HepG2 (cell line): ENCODE measurements around the gene TXNL4A. TPM values are rescaled to one million over a fixed set of nuclear protein-coding genes. Genes with fewer than 3 reads are reported as not detected.

Experiments
- AGO1 ChIP-seq: fragments of 200-400 bp; formaldehyde crosslinking; IDR thresholded peaks from 2 replicates; pipeline ENCODE4 v1.6.1; 2017; ENCODE audit warnings: mild to moderate bottlenecking, low read depth, low read length, moderate library complexity; ENCODE audit not compliant: poor library complexity, severe bottlenecking
- ATRX ChIP-seq: sonication (generic); formaldehyde crosslinking; IDR thresholded peaks from 2 replicates; pipeline ENCODE4 v1.4.0; 2020; ENCODE audit warnings: missing genetic modification reagents, borderline replicate concordance
- BRD4 ChIP-seq: sonication (generic); formaldehyde crosslinking; IDR thresholded peaks from 2 replicates; pipeline ENCODE4 v1.4.0; 2020; ENCODE audit warnings: missing genetic modification reagents
- FOXK1 ChIP-seq: sonication (generic); formaldehyde crosslinking; IDR thresholded peaks from 2 replicates; pipeline ENCODE4 v1.4.0; 2020; ENCODE audit warnings: low read depth, missing genetic modification reagents, borderline replicate concordance
- KAT7 ChIP-seq: IDR thresholded peaks from 2 replicates; pipeline ENCODE4 v1.6.1; 2018; ENCODE audit warnings: borderline replicate concordance, missing compliant biosample characterization
- KDM5B ChIP-seq: sonication (generic); formaldehyde crosslinking; IDR thresholded peaks from 2 replicates; pipeline ENCODE4 v1.4.0; 2020; ENCODE audit warnings: missing genetic modification reagents, mild to moderate bottlenecking, borderline replicate concordance
- PHB2 ChIP-seq: fragments of 450-650 bp; IDR thresholded peaks from 2 replicates; pipeline ENCODE4 v1.6.1; 2018; ENCODE audit not compliant: partially characterized antibody
- PRMT3 ChIP-seq: sonication (generic); formaldehyde crosslinking; IDR thresholded peaks from 2 replicates; pipeline ENCODE4 v1.8.1; 2022; ENCODE audit warnings: low read depth, mild to moderate bottlenecking, moderate library complexity, missing genetic modification reagents, borderline replicate concordance
- RORA ChIP-seq: sonication (generic); formaldehyde crosslinking; IDR thresholded peaks from 2 replicates; pipeline ENCODE4 v1.5.0; 2020; ENCODE audit warnings: mild to moderate bottlenecking, missing genetic modification reagents, moderate library complexity
- SMYD3 ChIP-seq: sonication (generic); formaldehyde crosslinking; IDR thresholded peaks from 2 replicates; pipeline ENCODE4 v1.8.1; 2023; ENCODE audit warnings: mild to moderate bottlenecking, missing genetic modification reagents
- SNRNP70 ChIP-seq: fragments of 200-400 bp; formaldehyde crosslinking; IDR thresholded peaks from 2 replicates; pipeline ENCODE4 v1.6.1; 2017; ENCODE audit warnings: mild to moderate bottlenecking, low read depth, low read length, moderate library complexity
- ZEB1 ChIP-seq: IDR thresholded peaks from 2 replicates; pipeline ENCODE4 v1.6.1; 2012; ENCODE audit warnings: mild to moderate bottlenecking, low read depth, inconsistent platforms; ENCODE audit not compliant: insufficient replicate concordance
- ZNF256 ChIP-seq: sonication (generic); formaldehyde crosslinking; conservative IDR thresholded peaks from 2 replicates; pipeline ENCODE4 v1.4.0; 2020; ENCODE audit warnings: missing genetic modification reagents
- polyA plus RNA-seq, 8 experiments: library from polyadenylated mRNA; depleted of rRNA in 3 of 8; stranded (reverse) in 7 of 8; unstranded in 1 of 8; fragments of >200 nt; fragmentation: Illumina TruSeq in 4 of 8; extraction: Trizol in 4 of 8; gene quantifications; 2 replicates each; pipeline versions ENCODE4 v1.2.1 to v1.2.3, GENCODE V29; 2011 to 2016; ENCODE audit warnings: low read depth in 4 of 8, missing spikeins in 1 of 8, mixed read lengths in 1 of 8; ENCODE audit not compliant: insufficient read depth in 1 of 8
- total RNA-seq, 5 experiments: library from RNA; depleted of rRNA; stranded (reverse); fragments of >200 nt; fragmentation: Illumina TruSeq; extraction: Trizol; gene quantifications; 2 replicates each; pipeline ENCODE4 v1.2.3, GENCODE V29; 2016; ENCODE audit warnings: low read depth in 1 of 5
- TF ChIP-seq, protein P1 (sequence below): sonication (generic); formaldehyde crosslinking; IDR thresholded peaks from 2 replicates; pipeline ENCODE4 v1.4.0; 2020; ENCODE audit warnings: missing genetic modification reagents
- TF ChIP-seq, protein P2 (sequence below): sonication (generic); formaldehyde crosslinking; IDR thresholded peaks from 2 replicates; pipeline ENCODE4 v1.4.0; 2020; ENCODE audit warnings: missing genetic modification reagents, borderline replicate concordance
- TF ChIP-seq, protein P3 (sequence below): fragments of 450-650 bp; IDR thresholded peaks from 2 replicates; pipeline ENCODE4 v1.6.1; 2017
- TF ChIP-seq, protein P4 (sequence below): IDR thresholded peaks from 2 replicates; pipeline ENCODE4 v1.6.1; 2016; ENCODE audit warnings: mild to moderate bottlenecking
- TF ChIP-seq, protein P5 (sequence below): sonication (generic); formaldehyde crosslinking; IDR thresholded peaks from 2 replicates; pipeline ENCODE4 v1.4.0; 2020; ENCODE audit warnings: missing genetic modification reagents

The TXNL4A gene
- total and polyA plus RNA-seq, 2 of the 13 experiments (the other 11 are each of a cell fraction or from before 2014, with no cell fraction given) = 172 to 202 TPM

DNA sequence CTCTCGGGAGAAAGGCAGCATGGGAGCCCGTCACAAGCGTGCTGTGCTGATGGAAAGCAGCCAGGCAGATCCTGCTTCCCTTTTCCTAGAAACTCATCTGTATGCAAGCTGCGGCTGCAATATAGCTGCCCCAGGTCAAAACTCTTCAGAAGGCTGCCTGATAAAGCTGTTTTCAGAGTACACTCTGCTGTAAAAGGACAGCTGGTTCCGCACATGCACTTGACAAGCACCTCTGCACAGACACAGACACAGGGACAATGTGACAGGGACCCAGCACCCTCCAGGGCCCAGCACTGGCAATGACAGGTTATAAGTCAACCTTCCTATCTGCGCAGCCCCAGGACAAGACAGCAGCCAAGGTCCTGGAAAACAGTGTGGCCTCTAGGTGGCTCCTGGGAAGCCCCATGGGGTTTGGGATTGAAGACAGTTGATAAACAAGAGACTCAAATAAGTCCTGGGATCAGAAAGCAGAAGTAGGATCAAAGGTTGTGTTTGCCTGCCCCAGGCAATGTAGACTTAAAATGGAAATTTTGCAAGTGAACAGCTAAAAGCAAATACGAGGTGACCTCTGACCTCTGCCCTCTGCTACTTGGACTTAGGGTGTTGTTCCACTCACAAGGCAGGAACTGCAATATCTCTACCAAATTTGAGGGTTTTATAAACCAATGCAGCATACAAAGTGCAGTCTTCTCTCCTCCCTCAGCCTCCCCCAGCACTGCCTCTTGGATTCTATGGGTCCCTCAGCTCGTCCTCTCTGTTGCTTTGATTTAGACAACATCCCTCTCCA, 53.9 kb downstream of the TXNL4A start (continued):
- TF ChIP-seq, protein P1, sequence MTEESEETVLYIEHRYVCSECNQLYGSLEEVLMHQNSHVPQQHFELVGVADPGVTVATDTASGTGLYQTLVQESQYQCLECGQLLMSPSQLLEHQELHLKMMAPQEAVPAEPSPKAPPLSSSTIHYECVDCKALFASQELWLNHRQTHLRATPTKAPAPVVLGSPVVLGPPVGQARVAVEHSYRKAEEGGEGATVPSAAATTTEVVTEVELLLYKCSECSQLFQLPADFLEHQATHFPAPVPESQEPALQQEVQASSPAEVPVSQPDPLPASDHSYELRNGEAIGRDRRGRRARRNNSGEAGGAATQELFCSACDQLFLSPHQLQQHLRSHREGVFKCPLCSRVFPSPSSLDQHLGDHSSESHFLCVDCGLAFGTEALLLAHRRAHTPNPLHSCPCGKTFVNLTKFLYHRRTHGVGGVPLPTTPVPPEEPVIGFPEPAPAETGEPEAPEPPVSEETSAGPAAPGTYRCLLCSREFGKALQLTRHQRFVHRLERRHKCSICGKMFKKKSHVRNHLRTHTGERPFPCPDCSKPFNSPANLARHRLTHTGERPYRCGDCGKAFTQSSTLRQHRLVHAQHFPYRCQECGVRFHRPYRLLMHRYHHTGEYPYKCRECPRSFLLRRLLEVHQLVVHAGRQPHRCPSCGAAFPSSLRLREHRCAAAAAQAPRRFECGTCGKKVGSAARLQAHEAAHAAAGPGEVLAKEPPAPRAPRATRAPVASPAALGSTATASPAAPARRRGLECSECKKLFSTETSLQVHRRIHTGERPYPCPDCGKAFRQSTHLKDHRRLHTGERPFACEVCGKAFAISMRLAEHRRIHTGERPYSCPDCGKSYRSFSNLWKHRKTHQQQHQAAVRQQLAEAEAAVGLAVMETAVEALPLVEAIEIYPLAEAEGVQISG = 0 out of 2 replicates have a peak, but pooled peaks have one; percentile 62
- TF ChIP-seq SMYD3 (CRISPR knock-in tag) (0 out of 2 replicates have a peak, but pooled peaks have one; percentile 32), RORA (CRISPR knock-in tag) (0 out of 2 replicates have a peak, but pooled peaks have one; percentile 55), PRMT3 (CRISPR knock-in tag) (no peak), AGO1 (no peak), ZEB1 (peak; percentile 40), SNRNP70 (no peak), BRD4 (no peak; the same call in none of the 2 replicates), KDM5B (CRISPR knock-in tag) (0 out of 2 replicates have a peak, but pooled peaks have one; percentile 20), PHB2 (no peak), FOXK1 (peak; percentile 91), ATRX (CRISPR knock-in tag) (no peak), ZNF256 (0 out of 2 replicates have a peak, but pooled peaks have one; percentile 62), KAT7 (CRISPR knock-in tag) (no peak)
- TF ChIP-seq, protein P2, sequence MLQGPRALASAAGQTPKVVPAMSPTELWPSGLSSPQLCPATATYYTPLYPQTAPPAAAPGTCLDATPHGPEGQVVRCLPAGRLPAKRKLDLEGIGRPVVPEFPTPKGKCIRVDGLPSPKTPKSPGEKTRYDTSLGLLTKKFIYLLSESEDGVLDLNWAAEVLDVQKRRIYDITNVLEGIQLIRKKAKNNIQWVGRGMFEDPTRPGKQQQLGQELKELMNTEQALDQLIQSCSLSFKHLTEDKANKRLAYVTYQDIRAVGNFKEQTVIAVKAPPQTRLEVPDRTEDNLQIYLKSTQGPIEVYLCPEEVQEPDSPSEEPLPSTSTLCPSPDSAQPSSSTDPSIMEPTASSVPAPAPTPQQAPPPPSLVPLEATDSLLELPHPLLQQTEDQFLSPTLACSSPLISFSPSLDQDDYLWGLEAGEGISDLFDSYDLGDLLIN (CRISPR knock-in tag) = no peak
- TF ChIP-seq, protein P3, sequence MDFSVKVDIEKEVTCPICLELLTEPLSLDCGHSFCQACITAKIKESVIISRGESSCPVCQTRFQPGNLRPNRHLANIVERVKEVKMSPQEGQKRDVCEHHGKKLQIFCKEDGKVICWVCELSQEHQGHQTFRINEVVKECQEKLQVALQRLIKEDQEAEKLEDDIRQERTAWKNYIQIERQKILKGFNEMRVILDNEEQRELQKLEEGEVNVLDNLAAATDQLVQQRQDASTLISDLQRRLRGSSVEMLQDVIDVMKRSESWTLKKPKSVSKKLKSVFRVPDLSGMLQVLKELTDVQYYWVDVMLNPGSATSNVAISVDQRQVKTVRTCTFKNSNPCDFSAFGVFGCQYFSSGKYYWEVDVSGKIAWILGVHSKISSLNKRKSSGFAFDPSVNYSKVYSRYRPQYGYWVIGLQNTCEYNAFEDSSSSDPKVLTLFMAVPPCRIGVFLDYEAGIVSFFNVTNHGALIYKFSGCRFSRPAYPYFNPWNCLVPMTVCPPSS = no peak
- TF ChIP-seq, protein P4, sequence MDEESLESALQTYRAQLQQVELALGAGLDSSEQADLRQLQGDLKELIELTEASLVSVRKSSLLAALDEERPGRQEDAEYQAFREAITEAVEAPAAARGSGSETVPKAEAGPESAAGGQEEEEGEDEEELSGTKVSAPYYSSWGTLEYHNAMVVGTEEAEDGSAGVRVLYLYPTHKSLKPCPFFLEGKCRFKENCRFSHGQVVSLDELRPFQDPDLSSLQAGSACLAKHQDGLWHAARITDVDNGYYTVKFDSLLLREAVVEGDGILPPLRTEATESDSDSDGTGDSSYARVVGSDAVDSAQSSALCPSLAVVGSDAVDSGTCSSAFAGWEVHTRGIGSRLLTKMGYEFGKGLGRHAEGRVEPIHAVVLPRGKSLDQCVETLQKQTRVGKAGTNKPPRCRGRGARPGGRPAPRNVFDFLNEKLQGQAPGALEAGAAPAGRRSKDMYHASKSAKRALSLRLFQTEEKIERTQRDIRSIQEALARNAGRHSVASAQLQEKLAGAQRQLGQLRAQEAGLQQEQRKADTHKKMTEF (CRISPR knock-in tag) = peak; percentile 95
- TF ChIP-seq, protein P5, sequence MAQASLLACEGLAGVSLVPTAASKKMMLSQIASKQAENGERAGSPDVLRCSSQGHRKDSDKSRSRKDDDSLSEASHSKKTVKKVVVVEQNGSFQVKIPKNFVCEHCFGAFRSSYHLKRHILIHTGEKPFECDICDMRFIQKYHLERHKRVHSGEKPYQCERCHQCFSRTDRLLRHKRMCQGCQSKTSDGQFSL (CRISPR knock-in tag) = no peak
